K562 (cell line): ENCODE results near the gene KCNG1. TPM values are rescaled to one million over a fixed set of nuclear protein-coding genes. Genes with fewer than 3 reads are reported as not detected.

Source experiments
- EWSR1 ChIP-seq: fragments of 450-650 bp; IDR thresholded peaks from 2 replicates; pipeline ENCODE4 v1.6.1; 2018; ENCODE audit warnings: borderline replicate concordance, mild to moderate bottlenecking, low read depth, moderate library complexity; ENCODE audit not compliant: partially characterized antibody
- MGA ChIP-seq: fragments of 450-650 bp; IDR thresholded peaks from 2 replicates; pipeline ENCODE4 v1.6.1; 2016; ENCODE audit warnings: mild to moderate bottlenecking, moderate library complexity
- ZKSCAN1 ChIP-seq: fragments of 150-350 bp; IDR thresholded peaks from 2 replicates; pipeline ENCODE4 v1.6.1; 2016; ENCODE audit warnings: low read depth, low read length
- ZNF75A ChIP-seq: fragments of 450-650 bp; formaldehyde crosslinking; IDR thresholded peaks from 2 replicates; pipeline ENCODE4 v1.4.0; 2020; ENCODE audit warnings: mild to moderate bottlenecking
- polyA plus RNA-seq, 8 experiments: library from polyadenylated mRNA; depleted of rRNA in 4 of 8; stranded (reverse) in 5 of 8; unstranded in 3 of 8; fragments of >200 nt; fragmentation: Nextera tagmentation in 2 of 8; fragmentation: Illumina TruSeq in 1 of 8; extraction: Ambion mirVana in 2 of 8; extraction: Trizol in 1 of 8; gene quantifications; 2 replicates each; pipeline versions ENCODE4 v1.2.1 to v1.2.3, GENCODE V29; 2011 to 2014; ENCODE audit warnings: inconsistent platforms in 1 of 8, missing spikeins in 1 of 8
- total RNA-seq, 7 experiments: library from RNA; depleted of rRNA in 6 of 7; stranded (reverse); fragments of >200 nt in 6 of 7; fragmentation: Illumina TruSeq in 2 of 7; extraction: Trizol in 2 of 7; gene quantifications; 2 replicates each; pipeline versions ENCODE4 v1.2.1 to v1.2.3, GENCODE V29; 2011 to 2021; ENCODE audit warnings: low replicate concordance in 1 of 7

KCNG1 gene
- total and polyA plus RNA-seq, 9 of the 15 experiments (the other 6 are each of a cell fraction or from before 2014, with no cell fraction given): 0.06 to 1.5 (median 0.22) TPM; not detected in 2

- TF ChIP-seq MGA (peak; percentile 30; the same call in 1 of the 2 replicates), ZNF75A (CRISPR knock-in tag) (no peak), ZKSCAN1 (peak; percentile 82), EWSR1 (no peak)
- TF ChIP-seq, all 486 proteins: peak for 4
Observed at GRCh38 chr20:51022227-51022802, 592 bp downstream of the KCNG1 start (continued).
